22Rv1 (cell line): ENCODE results near the gene PLOD2.

Experiments
- ZFX ChIP-seq: fragments of 450-650 bp; IDR thresholded peaks from 2 replicates; pipeline ENCODE4 v1.6.1; 2017; ENCODE audit warnings: antibody characterized with exemption, borderline replicate concordance
- TF ChIP-seq, protein P1 (sequence below): fragments of 450-650 bp; IDR thresholded peaks from 2 replicates; pipeline ENCODE4 v1.5.1; 2017; ENCODE audit warnings: mild to moderate bottlenecking

DNA sequence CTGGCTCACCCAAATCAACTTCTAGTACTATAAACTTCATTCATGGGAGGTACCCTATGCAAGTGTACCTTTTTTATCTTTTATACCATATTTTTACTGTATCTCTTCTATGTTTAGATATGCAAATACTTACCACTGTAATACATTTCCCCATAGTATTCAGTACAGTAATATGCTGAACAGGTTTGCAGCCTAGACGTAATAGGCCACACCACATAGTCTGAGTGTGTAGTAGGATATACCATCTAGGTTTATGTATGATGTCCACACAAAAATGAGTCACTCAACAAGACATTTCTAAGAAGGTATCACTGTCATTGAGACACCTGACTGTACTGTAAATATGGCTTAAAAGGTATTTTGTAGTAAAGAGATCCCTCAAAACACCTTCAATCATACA, 124.7 kb downstream of the PLOD2 start:
- TF ChIP-seq, protein P1, sequence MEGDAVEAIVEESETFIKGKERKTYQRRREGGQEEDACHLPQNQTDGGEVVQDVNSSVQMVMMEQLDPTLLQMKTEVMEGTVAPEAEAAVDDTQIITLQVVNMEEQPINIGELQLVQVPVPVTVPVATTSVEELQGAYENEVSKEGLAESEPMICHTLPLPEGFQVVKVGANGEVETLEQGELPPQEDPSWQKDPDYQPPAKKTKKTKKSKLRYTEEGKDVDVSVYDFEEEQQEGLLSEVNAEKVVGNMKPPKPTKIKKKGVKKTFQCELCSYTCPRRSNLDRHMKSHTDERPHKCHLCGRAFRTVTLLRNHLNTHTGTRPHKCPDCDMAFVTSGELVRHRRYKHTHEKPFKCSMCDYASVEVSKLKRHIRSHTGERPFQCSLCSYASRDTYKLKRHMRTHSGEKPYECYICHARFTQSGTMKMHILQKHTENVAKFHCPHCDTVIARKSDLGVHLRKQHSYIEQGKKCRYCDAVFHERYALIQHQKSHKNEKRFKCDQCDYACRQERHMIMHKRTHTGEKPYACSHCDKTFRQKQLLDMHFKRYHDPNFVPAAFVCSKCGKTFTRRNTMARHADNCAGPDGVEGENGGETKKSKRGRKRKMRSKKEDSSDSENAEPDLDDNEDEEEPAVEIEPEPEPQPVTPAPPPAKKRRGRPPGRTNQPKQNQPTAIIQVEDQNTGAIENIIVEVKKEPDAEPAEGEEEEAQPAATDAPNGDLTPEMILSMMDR, result no peak
- TF ChIP-seq ZFX, result no peak
